ENCODE data around the gene LEF1.

GRCh38 chr4:107997794-107998193 lies 170.9 kb downstream of the LEF1 start:
- TF ChIP-seq, protein P1, sequence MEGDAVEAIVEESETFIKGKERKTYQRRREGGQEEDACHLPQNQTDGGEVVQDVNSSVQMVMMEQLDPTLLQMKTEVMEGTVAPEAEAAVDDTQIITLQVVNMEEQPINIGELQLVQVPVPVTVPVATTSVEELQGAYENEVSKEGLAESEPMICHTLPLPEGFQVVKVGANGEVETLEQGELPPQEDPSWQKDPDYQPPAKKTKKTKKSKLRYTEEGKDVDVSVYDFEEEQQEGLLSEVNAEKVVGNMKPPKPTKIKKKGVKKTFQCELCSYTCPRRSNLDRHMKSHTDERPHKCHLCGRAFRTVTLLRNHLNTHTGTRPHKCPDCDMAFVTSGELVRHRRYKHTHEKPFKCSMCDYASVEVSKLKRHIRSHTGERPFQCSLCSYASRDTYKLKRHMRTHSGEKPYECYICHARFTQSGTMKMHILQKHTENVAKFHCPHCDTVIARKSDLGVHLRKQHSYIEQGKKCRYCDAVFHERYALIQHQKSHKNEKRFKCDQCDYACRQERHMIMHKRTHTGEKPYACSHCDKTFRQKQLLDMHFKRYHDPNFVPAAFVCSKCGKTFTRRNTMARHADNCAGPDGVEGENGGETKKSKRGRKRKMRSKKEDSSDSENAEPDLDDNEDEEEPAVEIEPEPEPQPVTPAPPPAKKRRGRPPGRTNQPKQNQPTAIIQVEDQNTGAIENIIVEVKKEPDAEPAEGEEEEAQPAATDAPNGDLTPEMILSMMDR (IDR thresholded peaks at IDR 0.05), result no peak
- TF ChIP-seq ZFX (IDR thresholded peaks at IDR 0.05; ENCODE audit: borderline replicate concordance), result no peak

Measured in 22Rv1 (cell line).